ENCODE data around the gene DIP2A. TPM values are rescaled to one million over a fixed set of nuclear protein-coding genes. Genes with fewer than 3 reads are reported as not detected.

The DIP2A gene
- total and polyA plus RNA-seq, 4 donors = 15.5 to 71.4 (median 28.7) TPM

DNA sequence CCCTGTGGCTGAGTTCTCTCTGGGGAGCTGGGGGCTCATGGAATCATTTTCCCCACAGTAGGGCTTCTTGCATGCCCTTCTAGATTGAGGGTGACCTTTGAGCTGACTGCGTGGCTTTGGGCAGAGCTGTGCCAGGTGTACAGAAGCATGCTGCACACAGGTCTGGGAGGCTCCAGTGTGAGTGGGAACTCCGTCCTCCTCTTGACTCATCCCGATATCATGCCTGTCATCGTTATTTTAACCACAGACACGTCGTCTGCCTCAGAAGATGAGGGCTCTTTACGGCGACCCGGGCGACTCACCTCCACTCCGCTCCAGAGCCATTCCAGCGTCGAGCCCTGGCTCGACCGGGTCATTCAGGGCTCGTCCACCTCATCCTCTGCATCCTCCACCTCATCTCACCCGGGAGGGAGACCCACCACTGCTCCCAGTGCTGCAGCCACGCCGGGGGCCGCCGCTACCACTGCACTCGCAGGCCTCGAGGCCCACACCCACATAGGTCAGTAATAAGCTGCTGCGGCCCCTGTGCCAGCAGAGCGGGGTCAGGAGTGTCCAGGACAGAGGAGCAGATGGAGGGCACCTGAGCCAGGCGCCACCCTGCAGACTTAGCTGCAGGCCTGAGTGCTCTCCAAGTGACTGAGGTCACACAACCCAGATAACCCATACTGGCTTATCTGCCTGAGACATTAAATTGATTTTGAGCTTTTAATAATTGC, 39.8 kb downstream of the DIP2A start:
- Histone ChIP-seq H3K9me3 (ENCODE audit: control insufficient read depth in 4 of 4, insufficient read depth in 3 of 4, low read length in 3 of 4) (no peaks in the 10 kb centered on the region), H3K4me1 (ENCODE audit: control insufficient read depth in 5 of 5, insufficient read depth in 5 of 5, low read length in 5 of 5) (peaks cover 0 to 3% (median 0%) of the 10 kb centered on the region in 5 donors), H3K36me3 (ENCODE audit: control insufficient read depth in 4 of 4, insufficient read depth in 4 of 4, low read length in 4 of 4) (peaks cover 18 to 20% (median 19%) of the 10 kb centered on the region in 4 donors), H3K27ac (ENCODE audit: low read depth in 1 of 2, low read length in 1 of 2) (no peak overlapping the region), H3K9ac (ENCODE audit: insufficient read depth in 1 of 2, low read length in 2 of 2) (no peak overlapping the region), H3K4me3 (no peak overlapping the region), H3K27me3 (ENCODE audit: control insufficient read depth in 3 of 3, insufficient read depth in 3 of 3, low read length in 2 of 3) (no peaks in the 10 kb centered on the region)
- no peak for DNase-seq
- ATAC-seq (ENCODE audit: insufficient read depth, low FRiP score) = no peak
- 93 to 96% methylated on average over 24 to 26 of the region's 26 CpGs for WGBS, 2 donors
- TF ChIP-seq, protein P1, sequence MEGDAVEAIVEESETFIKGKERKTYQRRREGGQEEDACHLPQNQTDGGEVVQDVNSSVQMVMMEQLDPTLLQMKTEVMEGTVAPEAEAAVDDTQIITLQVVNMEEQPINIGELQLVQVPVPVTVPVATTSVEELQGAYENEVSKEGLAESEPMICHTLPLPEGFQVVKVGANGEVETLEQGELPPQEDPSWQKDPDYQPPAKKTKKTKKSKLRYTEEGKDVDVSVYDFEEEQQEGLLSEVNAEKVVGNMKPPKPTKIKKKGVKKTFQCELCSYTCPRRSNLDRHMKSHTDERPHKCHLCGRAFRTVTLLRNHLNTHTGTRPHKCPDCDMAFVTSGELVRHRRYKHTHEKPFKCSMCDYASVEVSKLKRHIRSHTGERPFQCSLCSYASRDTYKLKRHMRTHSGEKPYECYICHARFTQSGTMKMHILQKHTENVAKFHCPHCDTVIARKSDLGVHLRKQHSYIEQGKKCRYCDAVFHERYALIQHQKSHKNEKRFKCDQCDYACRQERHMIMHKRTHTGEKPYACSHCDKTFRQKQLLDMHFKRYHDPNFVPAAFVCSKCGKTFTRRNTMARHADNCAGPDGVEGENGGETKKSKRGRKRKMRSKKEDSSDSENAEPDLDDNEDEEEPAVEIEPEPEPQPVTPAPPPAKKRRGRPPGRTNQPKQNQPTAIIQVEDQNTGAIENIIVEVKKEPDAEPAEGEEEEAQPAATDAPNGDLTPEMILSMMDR (IDR thresholded peaks at IDR 0.05; ENCODE audit: control extremely low read depth, extremely low read depth) = no peak

DNA sequence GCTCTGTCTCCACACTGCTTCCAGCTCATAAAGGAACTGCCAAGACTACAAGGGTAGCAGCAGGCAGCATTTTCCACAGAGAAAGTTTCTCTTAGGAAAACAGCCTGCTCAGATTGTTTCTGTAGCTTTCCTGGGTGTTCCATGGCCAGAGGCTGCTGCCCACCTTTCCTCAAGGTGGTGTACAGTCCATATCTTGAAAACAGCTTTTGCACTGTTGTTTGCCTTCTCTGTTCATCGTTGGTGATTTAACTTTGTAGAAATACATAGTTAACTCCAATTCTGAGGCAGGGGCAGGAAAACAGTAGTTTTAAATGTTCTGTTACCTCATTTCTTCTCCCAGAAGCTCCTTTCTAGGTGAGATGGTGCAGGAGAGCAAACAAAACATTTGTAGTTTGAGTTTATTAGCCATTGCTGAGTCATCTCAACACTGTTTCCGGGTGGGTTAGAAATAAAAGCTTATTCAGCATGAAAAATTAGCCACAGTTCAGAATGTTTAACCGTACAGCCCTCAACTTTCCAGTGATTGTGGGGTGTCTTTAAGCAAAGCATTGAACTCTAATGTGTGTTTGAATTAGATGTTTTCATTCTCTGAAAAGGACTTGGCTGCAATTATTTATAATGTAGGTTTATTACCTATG, 41.7 kb downstream of the DIP2A start:
- Histone ChIP-seq H3K4me3 (no peak overlapping the region), H3K27ac (ENCODE audit: low read depth in 1 of 2, low read length in 1 of 2) (no peak overlapping the region), H3K36me3 (ENCODE audit: control insufficient read depth in 4 of 4, insufficient read depth in 4 of 4, low read length in 4 of 4) (peaks cover 19 to 26% (median 23%) of the 10 kb centered on the region in 4 donors), H3K9me3 (ENCODE audit: control insufficient read depth in 4 of 4, insufficient read depth in 3 of 4, low read length in 3 of 4) (no peaks in the 10 kb centered on the region), H3K27me3 (ENCODE audit: control insufficient read depth in 3 of 3, insufficient read depth in 3 of 3, low read length in 2 of 3) (no peaks in the 10 kb centered on the region), H3K9ac (ENCODE audit: insufficient read depth in 1 of 2, low read length in 2 of 2) (no peak overlapping the region), H3K4me1 (ENCODE audit: control insufficient read depth in 5 of 5, insufficient read depth in 5 of 5, low read length in 5 of 5) (peaks cover 0 to 3% (median 0%) of the 10 kb centered on the region in 5 donors)
- 34 to 45% methylated on average over 3 of the region's 3 CpGs for WGBS, 2 donors
- TF ChIP-seq, protein P1 (IDR thresholded peaks at IDR 0.05; ENCODE audit: control extremely low read depth, extremely low read depth) = no peak
- DNase-seq = no peak
- no peak for ATAC-seq (ENCODE audit: insufficient read depth, low FRiP score)

DNA sequence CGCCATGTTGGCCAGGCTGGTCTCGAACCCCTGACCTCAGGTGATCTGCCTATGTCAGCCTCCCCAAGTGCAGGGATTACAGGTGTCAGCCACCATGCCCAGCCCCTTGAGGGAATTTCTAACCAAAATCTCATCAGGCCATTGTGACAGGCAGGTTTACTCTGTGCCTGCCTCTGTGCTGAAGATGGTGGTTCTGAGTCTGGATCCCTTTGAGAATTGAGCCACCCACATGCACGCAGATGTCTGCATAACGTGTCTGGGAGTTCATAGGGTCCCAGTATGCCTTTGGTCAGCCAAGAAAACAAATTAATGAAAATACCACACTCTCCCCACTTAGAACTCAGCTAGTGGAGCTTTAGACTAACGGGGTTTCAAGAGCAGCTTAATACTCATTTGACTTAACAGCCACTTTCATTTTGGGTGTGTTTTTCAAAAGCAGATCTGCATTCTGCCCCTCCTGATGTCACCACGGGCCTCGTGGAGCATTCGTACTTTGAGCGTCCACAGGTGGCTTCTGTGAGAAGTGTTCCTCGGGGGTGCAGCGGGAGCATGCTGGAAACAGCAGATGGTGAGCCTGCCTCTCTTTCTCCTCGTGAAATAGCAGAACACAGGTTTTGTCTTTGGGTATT, 45.3 kb downstream of the DIP2A start:
- H3K4me3 ChIP-seq = no peak overlapping the region
- ATAC-seq (ENCODE audit: insufficient read depth, low FRiP score) (no peak), DNase-seq (no peak)
- peaks cover 0 to 3% (median 0%) of the 10 kb centered on the region in 5 donors for H3K4me1 ChIP-seq (ENCODE audit: control insufficient read depth in 5 of 5, insufficient read depth in 5 of 5, low read length in 5 of 5)
- H3K9me3 ChIP-seq (ENCODE audit: control insufficient read depth in 4 of 4, insufficient read depth in 3 of 4, low read length in 3 of 4) = no peaks in the 10 kb centered on the region
- 87 to 95% methylated on average over 12 of the region's 12 CpGs for WGBS, 2 donors
- H3K9ac ChIP-seq (ENCODE audit: insufficient read depth in 1 of 2, low read length in 2 of 2) = no peak overlapping the region
- H3K27ac ChIP-seq (ENCODE audit: low read depth in 1 of 2, low read length in 1 of 2) = no peak overlapping the region
- TF ChIP-seq, protein P1 (IDR thresholded peaks at IDR 0.05; ENCODE audit: control extremely low read depth, extremely low read depth) = no peak
- H3K36me3 ChIP-seq (ENCODE audit: control insufficient read depth in 4 of 4, insufficient read depth in 4 of 4, low read length in 4 of 4) = peaks cover 9 to 28% (median 14%) of the 10 kb centered on the region in 4 donors
- no peaks in the 10 kb centered on the region for H3K27me3 ChIP-seq (ENCODE audit: control insufficient read depth in 3 of 3, insufficient read depth in 3 of 3, low read length in 2 of 3)
